HepG2 (cell line): ENCODE results near the gene GPR39. TPM values are rescaled to one million over a fixed set of nuclear protein-coding genes. Genes with fewer than 3 reads are reported as not detected.

Experiments used
- ATAC-seq: fragments of 200-7000 bp; cut with Tn5 transposase; 3 replicates; pipeline ENCODE4 v1.9.1; 2020; ENCODE audit warnings: mild to moderate bottlenecking, moderate library complexity
- BruUV-seq: library from RNA; stranded (reverse); fragments of 400-500 nt; replicated peaks from 2 replicates; lab custom pipeline; 2021; lab: Mats Ljungman, UMichigan
- CTCF ChIA-PET: fragments of 300-600 bp; formaldehyde crosslinking; extraction: SDS; loops from one replicate; lab custom pipeline; 2021; ENCODE audit warnings: low total read pairs, inconsistent platforms, low intra/inter-chr PET ratio; lab: Yijun Ruan, JAX
- POLR2A ChIA-PET: fragments of 350-600 bp; sonication (Branson Sonifier 250); formaldehyde crosslinking; loops from one replicate; lab custom pipeline; 2020; ENCODE audit warnings: antibody characterized with exemption, inconsistent platforms; lab: Yijun Ruan, JAX
- DNase-seq: peaks from one replicate; pipeline ENCODE4 v3.0.0-alpha.2; 2015; ENCODE audit warnings: low spot score
- FAIRE-seq: peaks from 3 replicates; lab custom pipeline; 2011; peaks lifted over from hg19 to GRCh38; lab: Jason Lieb, UNC
- H2AFZ ChIP-seq: one replicate; pipeline ENCODE4 v1.6.1; 2011; ENCODE audit warnings: low read length, inconsistent platforms
- H3K27ac ChIP-seq: fragments of 300-600 bp; 3 replicates; pipeline ENCODE4 v1.8.0; 2011; ENCODE audit warnings: mixed run types, mild to moderate bottlenecking, mixed read lengths, low read length, inconsistent platforms; ENCODE audit not compliant: insufficient read depth; ENCODE audit errors: extremely low read length
- H3K27me3 ChIP-seq, 2 experiments: fragments of 200-600 bp in 1 of 2; 2 replicates in 1 of 2; 3 replicates in 1 of 2; pipeline versions ENCODE4 v1.6.0 to v1.8.0; 2011; ENCODE audit warnings: low read length in 2 of 2, mild to moderate bottlenecking in 2 of 2, moderate library complexity in 2 of 2, inconsistent platforms in 1 of 2; ENCODE audit not compliant: insufficient read depth in 2 of 2, control insufficient read depth in 1 of 2
- H3K36me3 ChIP-seq, 2 experiments: fragments of 200-600 bp in 1 of 2; replicated peaks in 1 of 2; 2 replicates in 1 of 2; 3 replicates in 1 of 2; pipeline versions ENCODE4 v1.5.1 to v1.8.0; 2011; ENCODE audit warnings: low read length in 2 of 2, inconsistent platforms in 1 of 2; ENCODE audit not compliant: insufficient read depth in 2 of 2, control insufficient read depth in 1 of 2
- H3K4me1 ChIP-seq: 2 replicates; pipeline ENCODE4 v1.5.1; 2012; ENCODE audit warnings: low read length, inconsistent platforms; ENCODE audit not compliant: insufficient read depth
- H3K4me2 ChIP-seq: 2 replicates; pipeline ENCODE4 v1.6.0; 2011; ENCODE audit warnings: low read depth, low read length, inconsistent platforms
- H3K4me3 ChIP-seq, 3 experiments: fragments of 200-600 bp in 1 of 3; sonication (generic), shearing (Covaris generic) in 1 of 3; replicated peaks in 1 of 3; 2 replicates each; pipeline ENCODE4 v1.5.1; 2011 to 2016; ENCODE audit warnings: low read length in 3 of 3, inconsistent platforms in 2 of 3, low read depth in 2 of 3, mild to moderate bottlenecking in 2 of 3, control low read depth in 1 of 3, mixed read lengths in 1 of 3; ENCODE audit not compliant: insufficient read depth in 1 of 3
- H3K79me2 ChIP-seq: one replicate; pipeline ENCODE4 v1.6.1; 2011; ENCODE audit warnings: low read length, inconsistent platforms; ENCODE audit not compliant: insufficient read depth
- H3K9ac ChIP-seq: 2 replicates; pipeline ENCODE4 v1.6.0; 2011; ENCODE audit warnings: mild to moderate bottlenecking, low read depth, low read length, inconsistent platforms; ENCODE audit not compliant: insufficient read depth
- H3K9me3 ChIP-seq: 2 replicates; pipeline ENCODE4 v1.5.1; 2012; ENCODE audit warnings: mild to moderate bottlenecking, low read length
- H4K20me1 ChIP-seq: 2 replicates; pipeline ENCODE4 v1.6.0; 2011; ENCODE audit warnings: inconsistent platforms, mild to moderate bottlenecking, low read length, moderate library complexity; ENCODE audit not compliant: insufficient read depth
- DMTF1 ChIP-seq: sonication (generic); formaldehyde crosslinking; IDR thresholded peaks from 2 replicates; pipeline ENCODE4 v1.4.0; 2020; ENCODE audit warnings: mild to moderate bottlenecking, missing genetic modification reagents
- FOXK2 ChIP-seq: fragments of 450-650 bp; IDR thresholded peaks from 2 replicates; pipeline ENCODE4 v1.6.1; 2016
- GLMP ChIP-seq: sonication (generic); formaldehyde crosslinking; IDR thresholded peaks from 2 replicates; pipeline ENCODE4 v1.9.0; 2021; ENCODE audit warnings: missing genetic modification reagents, mild to moderate bottlenecking, borderline replicate concordance
- IKZF4 ChIP-seq: sonication (generic); formaldehyde crosslinking; IDR thresholded peaks from 2 replicates; pipeline ENCODE4 v1.5.1; 2020; ENCODE audit warnings: borderline replicate concordance, mild to moderate bottlenecking, low read depth, missing genetic modification reagents; ENCODE audit errors: not compliant biosample characterization
- KLF9 ChIP-seq: IDR thresholded peaks from 2 replicates; pipeline ENCODE4 v1.6.1; 2016; ENCODE audit warnings: low read depth
- MED13 ChIP-seq: sonication (generic); formaldehyde crosslinking; IDR thresholded peaks from 2 replicates; pipeline ENCODE4 v1.5.0; 2020; ENCODE audit warnings: missing genetic modification reagents
- SIX1 ChIP-seq: sonication (generic); formaldehyde crosslinking; IDR thresholded peaks from 2 replicates; pipeline ENCODE4 v1.4.0; 2020; ENCODE audit warnings: missing genetic modification reagents, borderline replicate concordance
- TFE3 ChIP-seq: IDR thresholded peaks from 2 replicates; pipeline ENCODE4 v1.6.1; 2016
- YEATS4 ChIP-seq: sonication (generic); formaldehyde crosslinking; IDR thresholded peaks from 2 replicates; pipeline ENCODE4 v1.4.0; 2020; ENCODE audit warnings: missing genetic modification reagents, borderline replicate concordance
- ZNF788 ChIP-seq: sonication (generic); formaldehyde crosslinking; IDR thresholded peaks from 2 replicates; pipeline ENCODE4 v1.5.0; 2020; ENCODE audit warnings: mild to moderate bottlenecking, missing genetic modification reagents, borderline replicate concordance
- ZSCAN25 ChIP-seq: sonication (generic); formaldehyde crosslinking; IDR thresholded peaks from 2 replicates; pipeline ENCODE4 v1.8.0; 2022; ENCODE audit warnings: mild to moderate bottlenecking, missing genetic modification reagents
- WGBS: methylation state at CpG from one replicate; pipeline ENCODE4 v1.1.6; 2017; ENCODE audit warnings: low lambda C conversion rate; 5-methylcytosine and 5-hydroxymethylcytosine counted together
- in situ Hi-C: cut with HindIII; loops from 2 replicates; pipeline ENCODE4 v1.10.0; 2017; ENCODE audit warnings: low pct_unique_long_range_greater_than_20kb; ENCODE audit not compliant: extremely low pct_ligation_motif_present
- intact Hi-C: fragments of 100-400 bp; cut with micrococcal nuclease; formaldehyde crosslinking; loops from one replicate; pipeline ENCODE4 v1.10.0; 2022; ENCODE audit not compliant: unreplicated experiment
- polyA plus RNA-seq, 8 experiments: library from polyadenylated mRNA; depleted of rRNA in 3 of 8; stranded (reverse) in 7 of 8; unstranded in 1 of 8; fragments of >200 nt; fragmentation: Illumina TruSeq in 4 of 8; extraction: Trizol in 4 of 8; gene quantifications; 2 replicates each; pipeline versions ENCODE4 v1.2.1 to v1.2.3, GENCODE V29; 2011 to 2016; ENCODE audit warnings: low read depth in 4 of 8, missing spikeins in 1 of 8, mixed read lengths in 1 of 8; ENCODE audit not compliant: insufficient read depth in 1 of 8
- total RNA-seq, 5 experiments: library from RNA; depleted of rRNA; stranded (reverse); fragments of >200 nt; fragmentation: Illumina TruSeq; extraction: Trizol; gene quantifications; 2 replicates each; pipeline ENCODE4 v1.2.3, GENCODE V29; 2016; ENCODE audit warnings: low read depth in 1 of 5

The GPR39 gene
- total and polyA plus RNA-seq, 2 of the 13 experiments (the other 11 are each of a cell fraction or from before 2014, with no cell fraction given): 0.16 to 0.62 TPM

GRCh38 chr2:132519566-132519965, 103.0 kb downstream of the GPR39 start:
- POLR2A ChIA-PET: no interaction called here
- no peak overlapping the region for H2AFZ ChIP-seq
- BruUV-seq: no TSS peak

GRCh38 chr2:132521341-132521740, 104.7 kb downstream of the GPR39 start:
- Histone ChIP-seq H3K4me1 (no peaks in the 10 kb centered on the region), H3K4me2 (no peak overlapping the region), H3K4me3 (no peak overlapping the region), H3K27ac (no peak overlapping the region), H3K36me3 (no peaks in the 10 kb centered on the region), H4K20me1 (no peaks in the 10 kb centered on the region), H3K9me3 (peaks cover 61% of the 10 kb centered on the region), H3K9ac (no peak overlapping the region), H3K79me2 (no peaks in the 10 kb centered on the region), H3K27me3 (no peaks in the 10 kb centered on the region), H2AFZ (no peak overlapping the region)
- WGBS: 48% methylated on average over 3 of the region's 3 CpGs
- ATAC-seq: no peak
- ChIA-PET CTCF (no interaction called here), POLR2A (no interaction called here)
- BruUV-seq: no TSS peak
- FAIRE-seq: no peak
- DNase-seq: no peak
- intact Hi-C loops: no loop called here
- in situ Hi-C loops: no loop called here
- TF ChIP-seq YEATS4 (CRISPR knock-in tag): no peak
- TF ChIP-seq FOXK2: no peak
- TF ChIP-seq MED13 (CRISPR knock-in tag): no peak
- no peak for TF ChIP-seq GLMP (CRISPR knock-in tag)
- no peak for TF ChIP-seq DMTF1 (CRISPR knock-in tag)
- no peak for TF ChIP-seq TFE3 (CRISPR knock-in tag)
- TF ChIP-seq IKZF4: no peak

More at GRCh38 chr2:132519566-132519965, 103.0 kb downstream of the GPR39 start:
- no peak overlapping the region for H3K27ac ChIP-seq
- peaks cover 56% of the 10 kb centered on the region for H3K9me3 ChIP-seq
- WGBS: 9% methylated on average over 3 of the region's 3 CpGs
- FAIRE-seq (no peak), DNase-seq (no peak), ATAC-seq (no peak)
- in situ Hi-C loops (no loop called here), intact Hi-C loops (no loop called here)
- H3K4me3 ChIP-seq: no peak overlapping the region
- CTCF ChIA-PET: no interaction called here
- no peaks in the 10 kb centered on the region for H3K4me1 ChIP-seq
- no peak overlapping the region for H3K4me2 ChIP-seq
- no peak overlapping the region for H3K9ac ChIP-seq
- no peaks in the 10 kb centered on the region for H3K36me3 ChIP-seq
- TF ChIP-seq KLF9 (CRISPR knock-in tag) (no peak), SIX1 (CRISPR knock-in tag) (no peak), ZSCAN25 (CRISPR knock-in tag) (no peak), ZNF788 (CRISPR knock-in tag) (no peak)
- no peaks in the 10 kb centered on the region for H3K27me3 ChIP-seq
- no peaks in the 10 kb centered on the region for H3K79me2 ChIP-seq
- no peaks in the 10 kb centered on the region for H4K20me1 ChIP-seq
